CD4-positive, alpha-beta T cell treated with Interleukin-10 for 1 hour (primary cell): Measurements from ENCODE around the gene RPL13A.
A peak's percentile ranks its signal among the peaks of the same experiment; 100 is the strongest.

Experiments
- DNase-seq: peaks from one replicate; pipeline ENCODE4 v3.0.0-alpha.2; 2020

Gene RPL13A

DNA sequence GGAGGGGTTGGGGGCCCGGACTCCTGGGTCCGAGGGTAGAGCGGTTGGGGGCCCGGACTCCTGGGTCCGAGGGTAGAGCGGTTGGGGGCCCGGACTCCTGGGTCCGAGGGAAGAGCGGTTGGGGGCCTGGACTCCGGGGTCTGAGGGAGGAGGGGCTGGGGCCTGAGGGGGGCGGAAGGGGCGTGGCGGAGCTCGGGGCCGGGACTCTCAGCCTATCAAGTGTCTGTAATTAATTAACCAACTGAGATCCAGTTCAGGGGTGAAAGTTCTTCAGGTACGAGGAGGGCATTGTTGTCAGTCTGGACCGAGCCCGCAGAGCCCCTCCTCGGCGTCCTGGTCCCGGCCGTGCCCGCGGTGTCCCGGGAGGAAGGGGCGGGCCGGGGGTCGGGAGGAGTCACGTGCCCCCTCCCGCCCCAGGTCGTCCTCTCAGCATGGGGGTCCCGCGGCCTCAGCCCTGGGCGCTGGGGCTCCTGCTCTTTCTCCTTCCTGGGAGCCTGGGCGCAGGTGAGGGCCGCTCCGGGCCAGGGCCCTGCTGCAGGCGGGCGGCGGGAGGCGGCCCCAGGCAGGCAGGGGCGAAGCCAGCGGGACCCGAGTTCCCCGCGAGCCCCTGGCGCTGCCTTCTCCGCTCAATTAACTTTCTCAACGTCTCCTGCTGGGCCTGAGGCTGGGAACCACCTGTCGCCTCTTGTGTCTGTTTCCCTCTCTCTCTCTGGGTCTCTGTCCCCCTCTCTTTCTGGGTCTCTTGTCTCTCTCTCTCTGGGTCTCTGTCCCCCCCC, 25.8 kb downstream of the RPL13A start:
- peak; percentile 32 for DNase-seq

DNA sequence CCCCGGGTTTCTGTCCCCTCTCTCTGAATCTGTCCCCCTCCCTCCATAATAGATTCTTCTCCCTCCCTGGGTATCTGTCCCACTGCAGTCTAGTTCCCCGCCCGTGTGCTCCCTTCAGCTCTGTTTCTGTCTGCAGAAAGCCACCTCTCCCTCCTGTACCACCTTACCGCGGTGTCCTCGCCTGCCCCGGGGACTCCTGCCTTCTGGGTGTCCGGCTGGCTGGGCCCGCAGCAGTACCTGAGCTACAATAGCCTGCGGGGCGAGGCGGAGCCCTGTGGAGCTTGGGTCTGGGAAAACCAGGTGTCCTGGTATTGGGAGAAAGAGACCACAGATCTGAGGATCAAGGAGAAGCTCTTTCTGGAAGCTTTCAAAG, 26.3 kb downstream of the RPL13A start:
- no peak for DNase-seq

DNA sequence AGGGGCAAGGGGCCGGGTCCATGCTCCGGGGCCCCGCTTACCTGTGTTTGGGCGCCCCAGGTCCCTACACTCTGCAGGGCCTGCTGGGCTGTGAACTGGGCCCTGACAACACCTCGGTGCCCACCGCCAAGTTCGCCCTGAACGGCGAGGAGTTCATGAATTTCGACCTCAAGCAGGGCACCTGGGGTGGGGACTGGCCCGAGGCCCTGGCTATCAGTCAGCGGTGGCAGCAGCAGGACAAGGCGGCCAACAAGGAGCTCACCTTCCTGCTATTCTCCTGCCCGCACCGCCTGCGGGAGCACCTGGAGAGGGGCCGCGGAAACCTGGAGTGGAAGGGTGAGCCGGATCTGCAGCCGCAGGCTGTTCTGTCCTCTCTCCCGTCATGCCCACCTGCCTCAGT, 26.7 kb downstream of the RPL13A start:
- DNase-seq = no peak

DNA sequence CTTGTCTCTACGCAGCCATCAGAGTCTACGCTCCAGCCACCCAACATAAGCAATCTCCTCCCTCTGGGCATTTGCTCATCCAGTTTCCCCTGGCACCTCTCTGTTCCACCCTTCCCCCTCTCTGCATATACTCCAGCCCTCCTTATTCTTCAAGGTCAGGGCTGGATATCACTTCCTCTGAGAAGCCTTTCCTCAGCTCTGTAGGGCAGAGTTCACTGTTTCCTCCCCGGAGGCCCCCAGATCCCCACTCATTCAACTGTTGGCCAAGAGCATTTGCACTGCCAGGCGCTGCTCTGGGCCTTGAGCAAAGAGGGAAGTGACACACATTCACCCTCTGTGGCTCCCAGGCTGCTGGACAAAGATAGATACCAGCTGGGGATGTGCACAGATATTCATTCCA, 28.4 kb downstream of the RPL13A start:
- DNase-seq = no peak

DNA sequence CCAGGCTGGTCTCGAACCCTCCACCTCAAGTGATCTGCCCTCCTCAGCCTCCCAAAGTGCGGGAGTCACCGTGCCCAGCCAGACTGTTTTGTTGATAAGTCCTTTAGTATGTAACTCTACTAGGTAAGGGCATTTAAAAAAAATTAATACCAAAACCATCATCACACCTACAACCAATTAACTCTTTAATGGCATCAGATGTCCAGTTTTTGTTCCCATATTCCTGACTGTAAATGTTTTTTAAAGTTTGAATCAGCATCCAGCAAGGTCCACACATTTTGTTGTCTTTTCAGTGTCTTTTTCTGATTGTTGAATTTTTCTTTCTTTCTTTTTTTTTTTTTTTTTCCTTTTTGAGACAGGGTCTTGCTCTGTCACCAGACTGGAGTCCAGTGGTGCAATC, 30.6 kb downstream of the RPL13A start:
- no peak for DNase-seq

DNA sequence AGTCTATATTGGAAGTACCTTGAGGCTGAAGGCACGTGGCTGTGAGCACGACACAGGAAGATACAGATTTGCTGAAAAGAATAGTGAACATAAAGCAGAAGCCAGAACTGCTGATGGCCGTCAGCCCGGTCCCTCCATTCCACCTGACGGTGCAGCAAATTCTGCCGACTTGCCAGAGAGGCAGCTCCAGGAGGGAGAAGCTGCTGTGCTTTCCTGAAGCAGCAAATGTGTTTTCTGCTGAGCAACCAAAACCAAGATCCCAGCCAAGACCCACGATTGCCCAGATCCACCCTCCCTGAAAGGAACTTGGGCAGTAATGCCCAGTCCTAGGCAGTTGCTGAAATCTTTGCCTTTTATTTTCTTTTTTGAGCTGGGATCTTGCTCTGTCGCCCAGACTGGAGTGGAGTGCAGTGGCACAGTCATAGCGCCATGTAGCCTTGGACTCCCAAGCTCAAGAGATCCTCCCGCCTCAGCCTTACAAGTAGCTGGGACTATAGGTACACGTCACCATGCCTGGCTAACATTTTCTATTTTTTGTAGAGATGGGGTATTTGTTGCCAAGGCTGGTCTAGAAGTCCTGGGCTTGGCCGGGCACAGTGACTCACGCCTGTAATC, 33.4 kb downstream of the RPL13A start:
- no peak for DNase-seq

DNA sequence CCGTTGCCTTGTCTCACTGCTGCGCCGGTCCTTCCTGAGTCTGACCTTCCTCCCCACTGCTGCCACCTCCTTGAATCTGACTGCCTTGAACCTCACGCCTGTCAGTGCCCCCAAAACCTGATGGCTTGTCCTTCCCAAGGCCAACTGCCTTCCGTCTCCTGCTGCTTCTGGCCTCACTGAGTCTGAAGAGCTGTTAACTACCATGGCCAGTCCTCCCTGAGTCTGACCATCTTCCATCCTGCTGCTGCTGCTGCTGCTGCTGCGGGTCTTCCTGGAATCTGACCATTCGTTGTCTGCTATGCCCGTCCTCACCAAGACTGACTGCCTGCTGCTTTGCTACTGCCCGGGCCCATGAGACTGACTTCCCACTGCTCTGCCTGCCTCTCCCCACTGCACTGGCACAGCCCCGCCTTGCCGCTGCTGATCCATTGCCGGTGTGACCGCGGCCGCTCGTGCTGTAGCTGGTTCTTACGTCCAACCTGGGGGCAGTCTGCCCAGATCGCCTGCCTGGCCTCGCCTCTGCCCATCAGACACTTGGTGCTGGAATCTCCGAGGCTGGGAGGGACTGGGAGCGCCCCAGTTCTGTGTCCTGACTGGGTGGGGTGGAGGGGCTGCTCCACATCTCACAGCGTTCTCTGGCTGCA, 37.5 kb downstream of the RPL13A start:
- DNase-seq = no peak

DNA sequence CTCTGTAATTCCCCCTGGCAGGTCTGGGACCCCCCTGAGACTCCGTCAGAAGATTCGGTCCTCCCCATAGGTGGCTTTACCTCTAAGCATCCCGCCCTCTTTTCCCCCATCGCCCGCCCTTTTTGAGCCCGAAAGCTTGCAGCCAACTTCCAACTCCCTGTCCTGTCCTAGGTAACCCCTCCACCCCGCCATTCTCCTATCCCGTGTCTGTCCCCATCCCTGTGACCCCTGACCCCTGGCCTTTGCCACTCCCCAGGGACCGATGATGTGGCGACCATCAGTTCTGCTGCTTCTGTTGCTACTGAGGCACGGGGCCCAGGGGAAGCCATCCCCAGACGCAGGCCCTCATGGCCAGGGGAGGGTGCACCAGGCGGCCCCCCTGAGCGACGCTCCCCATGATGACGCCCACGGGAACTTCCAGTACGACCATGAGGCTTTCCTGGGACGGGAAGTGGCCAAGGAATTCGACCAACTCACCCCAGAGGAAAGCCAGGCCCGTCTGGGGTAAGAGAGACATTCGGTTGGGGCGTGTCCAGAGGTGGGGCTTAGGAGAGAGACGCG, 40.9 kb downstream of the RPL13A start:
- no peak for DNase-seq

DNA sequence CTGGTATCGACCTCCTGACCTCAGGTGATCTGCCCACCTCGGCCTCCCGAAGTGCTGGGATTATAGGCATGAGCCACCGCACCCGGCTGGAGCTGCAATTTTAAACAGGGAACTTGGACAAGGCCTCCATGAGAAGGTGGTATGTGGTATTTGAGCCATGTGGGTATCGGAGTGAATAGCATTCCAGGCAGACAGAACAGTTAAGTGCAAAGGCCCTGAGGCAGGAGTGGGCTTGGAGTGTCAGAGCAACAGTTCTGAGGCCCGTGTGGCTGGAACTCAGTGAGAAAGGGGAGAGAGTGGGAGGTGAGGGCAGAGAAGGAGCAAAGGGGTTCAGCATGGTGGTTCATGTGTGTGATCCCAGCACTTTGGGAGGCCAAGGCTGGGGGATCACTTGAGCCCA, 43.3 kb downstream of the RPL13A start:
- DNase-seq = no peak

DNA sequence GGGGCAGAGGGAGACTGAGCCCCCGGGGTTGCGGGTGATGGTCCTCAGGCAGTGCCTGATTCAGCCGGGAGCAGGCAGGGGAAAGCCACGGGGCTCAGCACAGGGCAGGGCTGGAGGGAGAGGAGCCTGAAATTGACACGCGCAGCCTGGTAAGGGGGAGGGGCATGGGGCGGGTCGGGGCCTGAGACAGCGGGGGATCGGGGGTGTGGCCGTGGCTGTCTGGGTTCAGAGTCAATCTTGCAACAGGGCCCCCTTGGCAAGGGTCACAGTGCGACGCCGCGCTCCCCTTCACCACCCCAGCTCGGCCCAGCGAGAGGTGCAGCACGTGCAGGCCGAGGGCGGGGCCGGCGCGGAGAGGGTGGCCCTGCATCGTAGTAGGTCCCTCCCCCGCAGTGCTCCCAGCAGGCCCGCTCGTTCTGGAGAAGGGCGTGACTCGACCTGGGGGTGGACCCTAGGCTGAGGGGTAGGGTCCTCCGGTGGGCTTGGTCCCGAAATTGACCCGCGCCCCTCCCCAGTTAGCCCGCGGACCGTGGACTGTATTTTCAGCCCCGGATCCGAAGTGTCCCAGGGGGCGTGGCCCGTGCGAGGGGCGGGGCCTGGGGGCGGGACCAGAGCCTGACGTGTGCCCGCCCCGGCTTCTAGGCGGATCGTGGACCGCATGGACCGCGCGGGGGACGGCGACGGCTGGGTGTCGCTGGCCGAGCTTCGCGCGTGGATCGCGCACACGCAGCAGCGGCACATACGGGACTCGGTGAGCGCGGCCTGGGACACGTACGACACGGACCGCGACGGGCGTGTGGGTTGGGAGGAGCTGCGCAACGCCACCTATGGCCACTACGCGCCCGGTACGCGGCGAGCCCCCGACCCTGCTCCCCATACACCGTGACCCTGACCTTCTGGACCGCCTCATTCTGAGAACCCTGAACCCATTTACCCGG, 46.4 kb downstream of the RPL13A start:
- peak; percentile 84 for DNase-seq

DNA sequence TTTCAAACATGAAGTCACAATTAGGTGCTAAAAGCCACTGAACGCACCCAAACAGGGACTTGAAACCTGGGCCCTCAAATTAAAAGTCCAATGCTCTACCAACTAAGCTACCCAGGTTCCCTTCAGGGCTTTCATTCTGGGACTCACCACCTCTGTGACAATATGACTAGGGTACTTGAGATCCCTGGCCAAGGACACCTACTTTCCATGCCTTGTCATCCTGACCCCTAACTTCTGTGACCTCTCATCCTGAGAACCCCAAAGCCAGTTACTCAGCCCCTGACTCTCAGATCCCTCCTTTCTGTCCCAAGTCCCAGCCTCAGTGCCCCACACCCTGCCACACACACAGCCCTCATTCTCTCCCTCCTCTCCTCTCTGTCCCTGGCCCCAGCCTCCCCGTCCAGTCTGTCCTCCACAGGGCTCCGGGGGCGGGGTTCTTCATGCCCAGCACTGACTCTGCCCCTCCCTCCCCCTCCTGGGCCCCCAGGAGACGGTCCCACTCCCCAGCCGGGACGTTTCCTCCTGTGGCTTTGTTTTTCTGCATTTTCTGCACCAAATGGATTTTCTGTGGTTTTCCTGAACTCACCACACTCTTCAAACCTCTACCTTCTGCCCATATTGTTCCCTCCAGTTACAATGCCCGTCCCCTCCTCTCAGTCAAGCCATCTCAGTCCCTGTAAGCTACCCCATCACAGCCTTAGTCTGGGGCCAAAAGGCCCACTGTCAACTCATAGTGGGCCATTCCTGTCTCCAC, 47.4 kb downstream of the RPL13A start:
- no peak for DNase-seq

DNA sequence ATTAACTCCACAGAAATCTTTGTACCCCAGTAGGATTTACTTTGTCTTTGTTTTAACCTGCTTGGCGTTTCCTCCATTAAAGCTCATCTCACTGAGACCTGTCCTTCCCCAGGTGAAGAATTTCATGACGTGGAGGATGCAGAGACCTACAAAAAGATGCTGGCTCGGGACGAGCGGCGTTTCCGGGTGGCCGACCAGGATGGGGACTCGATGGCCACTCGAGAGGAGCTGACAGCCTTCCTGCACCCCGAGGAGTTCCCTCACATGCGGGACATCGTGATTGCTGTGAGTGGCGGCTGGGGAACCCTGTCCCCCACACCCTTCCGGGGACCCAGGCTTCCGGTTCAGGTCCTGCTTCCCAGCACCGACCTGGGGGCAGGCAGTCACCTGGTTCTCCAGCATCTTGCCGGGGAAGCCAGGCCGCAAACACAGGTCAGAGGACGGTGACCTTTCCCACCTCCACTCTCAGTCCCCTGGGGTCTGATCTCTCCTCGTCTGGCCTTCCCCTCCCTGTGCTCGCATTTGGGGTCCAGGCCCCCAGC, 49.6 kb downstream of the RPL13A start:
- no peak for DNase-seq

DNA sequence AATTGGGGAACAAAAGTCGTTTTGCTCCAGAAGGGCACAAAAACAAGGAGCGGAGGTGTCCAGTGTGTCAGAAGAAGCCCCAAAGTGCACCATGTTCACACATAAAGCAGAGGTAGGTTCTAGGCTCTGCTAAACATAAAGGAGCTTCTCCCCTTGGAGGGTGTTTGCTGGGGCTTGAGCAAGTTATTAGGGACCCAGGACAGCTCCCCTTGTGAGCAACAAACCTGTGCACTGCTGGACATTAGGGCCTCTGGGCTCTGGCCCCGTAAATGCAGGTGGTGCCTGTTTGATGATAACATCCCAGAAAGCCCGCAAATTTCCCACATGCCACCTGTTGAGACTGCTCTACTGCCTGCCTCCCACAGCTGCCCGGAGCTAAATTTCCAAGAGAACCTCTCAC, 51.2 kb downstream of the RPL13A start:
- no peak for DNase-seq

DNA sequence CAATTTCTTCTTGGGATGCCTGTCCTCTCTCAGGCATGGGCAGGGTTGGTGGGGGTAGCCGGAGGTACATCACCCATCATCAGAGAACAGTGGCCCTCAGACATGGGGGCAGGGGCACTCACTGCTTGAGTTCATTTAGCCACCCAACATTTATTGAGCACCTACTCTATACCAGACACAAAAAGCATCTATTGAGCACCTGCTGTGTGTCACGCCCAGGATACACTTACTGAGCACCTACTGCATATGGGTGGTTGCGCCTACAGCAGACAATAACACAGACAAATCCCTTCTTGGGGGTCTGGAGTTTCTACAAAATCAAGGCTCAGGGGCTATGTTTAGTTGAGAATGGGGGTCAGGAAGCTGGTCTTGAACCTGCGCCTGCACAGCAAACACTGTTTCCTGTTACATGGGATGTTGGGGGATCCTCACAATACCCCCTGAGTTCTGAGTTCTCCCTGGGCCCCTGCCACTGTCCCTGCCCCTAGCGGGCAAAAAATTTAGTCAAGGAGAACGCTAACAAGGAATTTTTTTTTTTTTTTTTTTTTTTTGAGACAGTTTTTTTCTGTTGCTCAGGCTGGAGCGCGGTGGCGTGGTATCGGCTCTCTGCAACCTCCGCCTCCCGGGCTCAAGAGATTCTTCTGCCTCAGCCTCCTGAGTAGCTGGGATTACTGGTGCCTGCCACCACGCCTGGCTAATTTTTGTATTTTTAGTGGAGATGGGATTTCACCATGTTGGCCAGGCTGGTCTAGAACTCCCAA, 52.0 kb downstream of the RPL13A start:
- DNase-seq = no peak
